Upper lobe of left lung (tissue), 6 donors: ENCODE data around the gene MYO3B. TPM values are rescaled to one million over a fixed set of nuclear protein-coding genes. Genes with fewer than 3 reads are reported as not detected.

Experiments used
- ATAC-seq, 2 donors: fragments of 200-7000 bp; cut with Tn5 transposase; one replicate each; pipeline ENCODE4 v1.9.1; 2022; ENCODE audit warnings: mild to moderate bottlenecking in 2 of 2, moderate library complexity in 2 of 2; ENCODE audit not compliant: low FRiP score in 2 of 2
- DNase-seq, 2 donors: peaks; one replicate each; pipeline ENCODE4 v3.0.0-alpha.2; 2019 to 2020
- H3K27ac ChIP-seq, 4 donors: fragments of 200-600 bp; sonication (generic); one replicate each; pipeline ENCODE4 v1.5.1; 2016 to 2019
- H3K27me3 ChIP-seq, 4 donors: fragments of 200-600 bp; sonication (generic); one replicate each; pipeline ENCODE4 v1.5.1; 2017 to 2019
- H3K36me3 ChIP-seq, 4 donors: fragments of 200-600 bp; sonication (generic); one replicate each; pipeline ENCODE4 v1.5.1; 2016 to 2019
- H3K4me1 ChIP-seq, 4 donors: fragments of 200-600 bp; sonication (generic); one replicate each; pipeline ENCODE4 v1.5.1; 2018 to 2019
- H3K4me3 ChIP-seq, 4 donors: fragments of 200-600 bp; sonication (generic); one replicate each; pipeline ENCODE4 v1.5.1; 2017 to 2019; ENCODE audit warnings: mild to moderate bottlenecking in 2 of 4, moderate library complexity in 1 of 4
- H3K9me3 ChIP-seq, 4 donors: fragments of 200-600 bp; sonication (generic); one replicate each; pipeline ENCODE4 v1.5.1; 2018 to 2019
- EP300 ChIP-seq, 4 donors: sonication (generic); formaldehyde crosslinking; IDR thresholded peaks; one replicate each; pipeline ENCODE4 v1.5.1; 2017; ENCODE audit warnings: antibody characterized with exemption in 4 of 4, control low read depth in 2 of 4
- POLR2A ChIP-seq, 4 donors: fragments of 450-650 bp; IDR thresholded peaks; one replicate each; pipeline ENCODE4 v1.5.1; 2016 to 2017; ENCODE audit warnings: antibody characterized with exemption in 4 of 4, mild to moderate bottlenecking in 2 of 4
- POLR2AphosphoS5 ChIP-seq, 2 donors: sonication (generic); formaldehyde crosslinking; IDR thresholded peaks; one replicate each; pipeline ENCODE4 v1.5.1; 2017; ENCODE audit warnings: antibody characterized with exemption in 2 of 2
- WGBS, 2 donors: methylation state at CpG; one replicate each; pipeline ENCODE4 v1.1.5; 2017 to 2018; 5-methylcytosine and 5-hydroxymethylcytosine counted together
- total RNA-seq, 6 donors: library from RNA; depleted of rRNA in 4 of 6; stranded (reverse); fragments of >200 nt in 4 of 6; gene quantifications; one replicate each; pipeline versions ENCODE4 v1.1.0 to v1.2.1, GENCODE V29; 2016 to 2021
- TF ChIP-seq, protein P1 (sequence below), 6 experiments: fragments of 450-650 bp in 4 of 6; fragments of 200-600 bp in 2 of 6; sonication (generic) in 2 of 6; IDR thresholded peaks; one replicate each; pipeline ENCODE4 v1.5.1; 2016 to 2019; ENCODE audit warnings: antibody characterized with exemption in 6 of 6
- donor health status: DM: no; HTN: no; CAD: no; lungs with moderate emphysema.
- donor health status: DM: no; HTN: yes; CAD: no; lungs with severe emphysema.

The MYO3B gene
- total RNA-seq, 6 donors from 2014 or later, result 0.09 to 0.20 (median 0.13) TPM; not detected in 3

DNA sequence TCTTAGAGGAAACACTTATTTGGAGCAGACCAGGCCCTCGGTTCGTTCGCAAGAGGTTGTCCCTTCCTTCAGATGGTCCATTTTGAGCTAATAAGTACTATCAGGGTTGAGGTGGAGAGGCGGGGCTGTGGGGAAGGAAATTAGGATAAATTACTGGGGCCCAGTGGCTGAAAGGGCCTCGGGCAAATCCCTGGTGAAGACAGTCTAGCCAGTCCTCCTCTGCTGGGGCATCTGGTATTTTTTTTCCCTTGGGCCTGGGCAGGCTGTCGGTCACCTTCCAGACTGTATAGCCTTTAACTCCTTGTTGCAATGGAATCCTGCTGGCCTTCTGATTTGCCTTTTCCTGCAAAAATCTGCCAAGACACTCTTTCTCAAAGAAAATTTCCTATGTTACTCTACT, 1.7 kb upstream of the MYO3B start:
- H3K36me3 ChIP-seq, result no peaks in the 10 kb centered on the region
- DNase-seq (no peak), ATAC-seq (peak in 1 of 2 donors; percentile 15)
- no peak overlapping the region for H3K4me3 ChIP-seq
- no peak for TF ChIP-seq POLR2A (IDR thresholded peaks at IDR 0.05)
- no peaks in the 10 kb centered on the region for H3K9me3 ChIP-seq
- H3K27me3 ChIP-seq, result no peaks in the 10 kb centered on the region
- WGBS, 2 donors, result 73 to 81% methylated on average over 6 of the region's 6 CpGs
- no peak overlapping the region for H3K27ac ChIP-seq
- no peaks in the 10 kb centered on the region for H3K4me1 ChIP-seq

DNA sequence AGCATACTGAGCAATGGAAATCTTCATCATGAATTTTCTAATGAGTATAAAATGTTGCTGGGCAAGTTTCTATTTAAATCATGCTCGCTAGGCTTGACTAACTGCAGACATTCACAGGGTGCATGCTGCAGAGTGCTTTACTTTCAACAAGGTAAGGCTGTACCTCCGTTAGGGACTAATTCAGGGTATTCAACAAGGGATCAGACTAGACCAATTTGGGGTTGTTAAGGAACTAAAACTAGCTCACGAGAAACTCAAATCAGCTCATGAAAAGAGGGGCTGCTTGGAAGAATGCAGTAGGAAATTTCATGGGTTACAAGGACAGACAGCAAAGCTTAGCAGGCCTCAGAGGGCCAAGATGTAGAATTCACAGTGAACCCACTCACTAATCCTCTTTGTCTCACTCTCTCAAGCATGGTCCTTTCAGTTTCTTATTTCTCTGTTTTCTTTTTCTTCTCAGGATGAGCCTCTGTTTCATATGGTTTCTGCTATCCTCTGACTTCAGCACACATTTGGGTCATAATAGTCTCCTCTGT, 2.2 kb downstream of the MYO3B start:
- Histone ChIP-seq H3K36me3 (no peaks in the 10 kb centered on the region), H3K4me3 (no peak overlapping the region), H3K4me1 (no peaks in the 10 kb centered on the region), H3K27me3 (no peaks in the 10 kb centered on the region), H3K9me3 (peaks cover 0 to 2% (median under 1%) of the 10 kb centered on the region in 4 donors), H3K27ac (no peak overlapping the region)
- WGBS, 2 donors, result 68 to 70% methylated on average over 3 of the region's 3 CpGs
- no peak for ATAC-seq
- TF ChIP-seq POLR2A (IDR thresholded peaks at IDR 0.05) (no peak), EP300 (IDR thresholded peaks at IDR 0.05) (no peak), POLR2AphosphoS5 (IDR thresholded peaks at IDR 0.05) (no peak)
- TF ChIP-seq, protein P1, sequence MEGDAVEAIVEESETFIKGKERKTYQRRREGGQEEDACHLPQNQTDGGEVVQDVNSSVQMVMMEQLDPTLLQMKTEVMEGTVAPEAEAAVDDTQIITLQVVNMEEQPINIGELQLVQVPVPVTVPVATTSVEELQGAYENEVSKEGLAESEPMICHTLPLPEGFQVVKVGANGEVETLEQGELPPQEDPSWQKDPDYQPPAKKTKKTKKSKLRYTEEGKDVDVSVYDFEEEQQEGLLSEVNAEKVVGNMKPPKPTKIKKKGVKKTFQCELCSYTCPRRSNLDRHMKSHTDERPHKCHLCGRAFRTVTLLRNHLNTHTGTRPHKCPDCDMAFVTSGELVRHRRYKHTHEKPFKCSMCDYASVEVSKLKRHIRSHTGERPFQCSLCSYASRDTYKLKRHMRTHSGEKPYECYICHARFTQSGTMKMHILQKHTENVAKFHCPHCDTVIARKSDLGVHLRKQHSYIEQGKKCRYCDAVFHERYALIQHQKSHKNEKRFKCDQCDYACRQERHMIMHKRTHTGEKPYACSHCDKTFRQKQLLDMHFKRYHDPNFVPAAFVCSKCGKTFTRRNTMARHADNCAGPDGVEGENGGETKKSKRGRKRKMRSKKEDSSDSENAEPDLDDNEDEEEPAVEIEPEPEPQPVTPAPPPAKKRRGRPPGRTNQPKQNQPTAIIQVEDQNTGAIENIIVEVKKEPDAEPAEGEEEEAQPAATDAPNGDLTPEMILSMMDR (IDR thresholded peaks at IDR 0.05), result no peak
- DNase-seq, result no peak

DNA sequence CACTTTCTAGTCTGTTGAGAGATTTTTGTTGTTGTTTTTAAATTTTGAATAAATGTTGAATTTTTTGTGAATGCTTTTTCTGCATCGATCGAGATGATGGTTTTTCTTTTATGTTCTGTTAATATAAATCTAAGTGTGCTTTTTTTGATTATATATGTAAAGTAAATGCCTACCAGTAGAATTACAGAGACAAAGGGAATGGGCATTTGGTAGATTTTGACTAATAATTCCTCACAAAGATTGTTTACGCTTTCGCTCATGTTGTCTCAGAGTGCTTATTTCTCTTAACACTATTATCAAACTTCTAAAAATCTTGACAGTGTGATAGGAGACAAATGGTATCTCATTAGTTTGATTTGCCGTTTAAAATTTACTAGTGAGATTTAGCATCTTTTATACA, 3.7 kb downstream of the MYO3B start:
- no peak for ATAC-seq

DNA sequence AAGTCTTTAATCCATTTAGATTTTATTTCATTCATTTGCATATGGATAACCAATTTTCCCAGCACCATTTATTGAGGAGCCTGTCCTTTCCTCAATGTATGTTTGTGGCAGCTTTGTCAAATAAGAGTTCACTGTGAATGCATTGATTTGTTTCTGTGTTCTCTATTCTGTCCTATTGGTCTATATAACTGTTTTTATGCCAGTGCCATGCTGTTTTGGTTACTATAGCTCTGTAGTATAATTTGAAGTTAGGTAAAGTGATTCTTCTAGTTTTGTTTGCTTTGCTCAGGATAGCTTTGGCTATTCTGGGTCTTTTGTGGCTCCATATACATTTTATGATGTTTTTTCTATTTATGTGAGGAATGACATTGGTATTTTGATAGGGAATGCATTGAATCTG, 7.4 kb downstream of the MYO3B start:
- DNase-seq (no peak), ATAC-seq (no peak)
- H3K4me1 ChIP-seq, result no peaks in the 10 kb centered on the region
- no peaks in the 10 kb centered on the region for H3K36me3 ChIP-seq
- H3K4me3 ChIP-seq, result no peak overlapping the region
- H3K27me3 ChIP-seq, result no peaks in the 10 kb centered on the region
- H3K9me3 ChIP-seq, result peaks cover 0 to 7% (median 4%) of the 10 kb centered on the region in 4 donors
- TF ChIP-seq POLR2A (IDR thresholded peaks at IDR 0.05) (no peak), POLR2AphosphoS5 (IDR thresholded peaks at IDR 0.05) (no peak), EP300 (IDR thresholded peaks at IDR 0.05) (no peak)
- TF ChIP-seq, protein P1 (IDR thresholded peaks at IDR 0.05), result no peak
- no peak overlapping the region for H3K27ac ChIP-seq

More for the DNA sequence above, 3.7 kb downstream of the MYO3B start:
- Histone ChIP-seq H3K4me1 (no peaks in the 10 kb centered on the region), H3K36me3 (no peaks in the 10 kb centered on the region), H3K9me3 (peaks cover 0 to 7% (median 4%) of the 10 kb centered on the region in 4 donors), H3K27me3 (no peaks in the 10 kb centered on the region), H3K27ac (no peak overlapping the region), H3K4me3 (no peak overlapping the region)
- TF ChIP-seq EP300 (IDR thresholded peaks at IDR 0.05) (no peak), POLR2AphosphoS5 (IDR thresholded peaks at IDR 0.05) (no peak), POLR2A (IDR thresholded peaks at IDR 0.05) (no peak)
- TF ChIP-seq, protein P1 (IDR thresholded peaks at IDR 0.05), result no peak
- DNase-seq, result no peak
- 91 to 92% methylated on average over 5 of the region's 5 CpGs for WGBS, 2 donors

DNA sequence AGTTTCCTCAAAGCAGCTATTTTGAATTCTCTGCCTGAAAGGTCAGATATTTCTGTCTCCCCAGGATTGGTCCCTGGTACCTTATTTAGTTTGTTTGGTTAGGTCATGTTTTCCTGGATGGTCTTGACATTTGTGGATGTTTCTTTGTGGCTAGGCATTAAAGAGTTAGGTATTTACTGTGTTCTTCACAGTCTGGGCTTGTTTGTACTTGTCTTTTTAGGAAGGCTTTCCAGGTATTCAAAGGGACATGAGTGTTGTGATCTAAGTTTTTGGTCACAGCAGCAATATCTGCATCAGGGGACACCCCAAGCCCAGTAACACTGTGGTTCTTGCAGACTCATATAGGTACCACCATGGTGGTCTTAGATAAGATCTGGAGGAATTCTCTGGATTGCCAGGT, 11.8 kb downstream of the MYO3B start:
- ATAC-seq (no peak), DNase-seq (no peak)
- no peaks in the 10 kb centered on the region for H3K36me3 ChIP-seq
- peaks cover 0 to 7% (median 4%) of the 10 kb centered on the region in 4 donors for H3K9me3 ChIP-seq
- no peak overlapping the region for H3K27ac ChIP-seq
- H3K4me1 ChIP-seq, result no peaks in the 10 kb centered on the region
- H3K27me3 ChIP-seq, result no peaks in the 10 kb centered on the region
- TF ChIP-seq, protein P1 (IDR thresholded peaks at IDR 0.05), result no peak
- TF ChIP-seq POLR2AphosphoS5 (IDR thresholded peaks at IDR 0.05), result no peak
- no peak for TF ChIP-seq POLR2A (IDR thresholded peaks at IDR 0.05)
- TF ChIP-seq EP300 (IDR thresholded peaks at IDR 0.05), result no peak
- no peak overlapping the region for H3K4me3 ChIP-seq
